AG10803 (cell line): ENCODE data around the gene TMOD2.

Experiments
- DNase-seq: peaks from one replicate; pipeline ENCODE4 v3.0.0; 2010; ENCODE audit warnings: low read depth
- H3K4me3 ChIP-seq: 2 replicates; pipeline ENCODE4 v1.5.1; 2011; ENCODE audit warnings: mild to moderate bottlenecking, low read length, control low read depth
- CTCF ChIP-seq: conservative IDR thresholded peaks from 2 replicates; pipeline ENCODE4 v1.5.1; 2011; ENCODE audit warnings: mild to moderate bottlenecking, low read length, control low read depth, inconsistent platforms

Gene TMOD2

GRCh38 chr15:51736069-51736468 lies 15.3 kb upstream of the TMOD2 start:
- no peak for TF ChIP-seq CTCF
- H3K4me3 ChIP-seq = no peak overlapping the region

GRCh38 chr15:51736751-51737521 lies 14.5 kb upstream of the TMOD2 start:
- no peak for TF ChIP-seq CTCF
- peak overlapping the region; percentile 67 for H3K4me3 ChIP-seq
- DNase-seq = no peak

More at GRCh38 chr15:51736069-51736468, 15.3 kb upstream of the TMOD2 start:
- no peak for DNase-seq

- peak; percentile 49 for DNase-seq
Observed at GRCh38 chr15:51737522-51738305, 13.7 kb upstream of the TMOD2 start, which contains the start of gene LYSMD2. TSS of gene LYSMD2 (minus strand) at chr15:51737655. CDS start at chr15:51737622, 33 bp downstream.

GRCh38 chr15:51738553-51738952 lies 12.8 kb upstream of the TMOD2 start:
- no peak overlapping the region for H3K4me3 ChIP-seq
- no peak for DNase-seq
- TF ChIP-seq CTCF = no peak

More at GRCh38 chr15:51737522-51738305, 13.7 kb upstream of the TMOD2 start, which contains the start of gene LYSMD2:
- no peak for TF ChIP-seq CTCF
- H3K4me3 ChIP-seq = peak within 1 kb of the TSS; percentile 67

GRCh38 chr15:51739061-51739712 lies 12.2 kb upstream of the TMOD2 start:
- no peak for TF ChIP-seq CTCF
- no peak for DNase-seq
- H3K4me3 ChIP-seq = no peak overlapping the region

GRCh38 chr15:51749307-51749706 lies 2.1 kb upstream of the TMOD2 start:
- H3K4me3 ChIP-seq = no peak overlapping the region
- DNase-seq = no peak
- TF ChIP-seq CTCF = no peak
